ENCODE measurements around the gene KRT32.

DNA sequence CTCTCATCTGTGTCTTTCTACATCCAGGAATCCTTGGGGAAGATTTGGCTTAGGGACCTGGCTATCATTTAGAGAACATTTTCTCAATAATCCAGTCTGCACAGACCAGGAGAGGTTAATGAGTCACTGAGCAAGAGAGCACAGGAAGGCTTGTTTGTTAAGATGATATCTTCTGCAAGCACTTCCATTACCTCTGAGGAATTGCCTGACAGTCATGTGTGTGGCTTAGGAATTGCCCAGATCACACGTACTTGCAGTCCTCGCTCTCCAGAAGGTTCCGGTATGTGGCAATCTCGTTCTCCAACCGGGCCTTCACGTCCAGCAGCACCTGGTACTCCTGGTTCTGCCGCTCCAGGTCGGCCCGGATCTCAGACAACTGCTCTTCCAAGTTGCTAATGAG lies 46.1 kb downstream of the KRT32 start:
- TF ChIP-seq POLR2AphosphoS5 (IDR thresholded peaks at IDR 0.05; ENCODE audit: low read depth, low read length) (no peak), POU2F2 (IDR thresholded peaks at IDR 0.05; ENCODE audit: low read depth, low read length) (no peak), TAF1 (IDR thresholded peaks at IDR 0.05; ENCODE audit: low read depth, low read length) (no peak), POLR2A (IDR thresholded peaks at IDR 0.05; ENCODE audit: low read depth, low read length) (no peak)

Data from GM12891 (cell line).